ENCODE results near the gene ROBO4. TPM values are rescaled to one million over a fixed set of nuclear protein-coding genes. Genes with fewer than 3 reads are reported as not detected.

Gene ROBO4
- total RNA-seq = 5.1 and 6.3 TPM in 2 replicates

- Histone ChIP-seq H3K27me3 (ENCODE audit: control insufficient read depth, insufficient read depth, low read length) (no peaks in the 10 kb centered on the region), H3K36me3 (ENCODE audit: control insufficient read depth, insufficient read depth, low read length) (no peaks in the 10 kb centered on the region), H3K4me3 (ENCODE audit: low read depth, low read length) (no peak within 1 kb of the TSS)
- TF ChIP-seq, protein P1, sequence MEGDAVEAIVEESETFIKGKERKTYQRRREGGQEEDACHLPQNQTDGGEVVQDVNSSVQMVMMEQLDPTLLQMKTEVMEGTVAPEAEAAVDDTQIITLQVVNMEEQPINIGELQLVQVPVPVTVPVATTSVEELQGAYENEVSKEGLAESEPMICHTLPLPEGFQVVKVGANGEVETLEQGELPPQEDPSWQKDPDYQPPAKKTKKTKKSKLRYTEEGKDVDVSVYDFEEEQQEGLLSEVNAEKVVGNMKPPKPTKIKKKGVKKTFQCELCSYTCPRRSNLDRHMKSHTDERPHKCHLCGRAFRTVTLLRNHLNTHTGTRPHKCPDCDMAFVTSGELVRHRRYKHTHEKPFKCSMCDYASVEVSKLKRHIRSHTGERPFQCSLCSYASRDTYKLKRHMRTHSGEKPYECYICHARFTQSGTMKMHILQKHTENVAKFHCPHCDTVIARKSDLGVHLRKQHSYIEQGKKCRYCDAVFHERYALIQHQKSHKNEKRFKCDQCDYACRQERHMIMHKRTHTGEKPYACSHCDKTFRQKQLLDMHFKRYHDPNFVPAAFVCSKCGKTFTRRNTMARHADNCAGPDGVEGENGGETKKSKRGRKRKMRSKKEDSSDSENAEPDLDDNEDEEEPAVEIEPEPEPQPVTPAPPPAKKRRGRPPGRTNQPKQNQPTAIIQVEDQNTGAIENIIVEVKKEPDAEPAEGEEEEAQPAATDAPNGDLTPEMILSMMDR (IDR thresholded peaks at IDR 0.05; ENCODE audit: insufficient read depth, low read length, poor library complexity, severe bottlenecking) = peak; percentile 6
- no peak for DNase-seq (ENCODE audit: low read depth)
These were observed at the start of gene ROBO4 for GRCh38 chr11:124897674-124898262. Gene ROBO4, minus strand, starts transcription at chr11:124897865. Its CDS starts 70 bp downstream, at chr11:124897795.

- TF ChIP-seq, protein P1 (IDR thresholded peaks at IDR 0.05; ENCODE audit: insufficient read depth, low read length, poor library complexity, severe bottlenecking) = no peak
- DNase-seq (ENCODE audit: low read depth) = no peak
- H3K36me3 ChIP-seq (ENCODE audit: control insufficient read depth, insufficient read depth, low read length) = no peaks in the 10 kb centered on the region
- no peaks in the 10 kb centered on the region for H3K27me3 ChIP-seq (ENCODE audit: control insufficient read depth, insufficient read depth, low read length)
- no peak overlapping the region for H3K4me3 ChIP-seq (ENCODE audit: low read depth, low read length)
These were observed 49.1 kb upstream of the ROBO4 start for GRCh38 chr11:124946735-124947141.

DNA sequence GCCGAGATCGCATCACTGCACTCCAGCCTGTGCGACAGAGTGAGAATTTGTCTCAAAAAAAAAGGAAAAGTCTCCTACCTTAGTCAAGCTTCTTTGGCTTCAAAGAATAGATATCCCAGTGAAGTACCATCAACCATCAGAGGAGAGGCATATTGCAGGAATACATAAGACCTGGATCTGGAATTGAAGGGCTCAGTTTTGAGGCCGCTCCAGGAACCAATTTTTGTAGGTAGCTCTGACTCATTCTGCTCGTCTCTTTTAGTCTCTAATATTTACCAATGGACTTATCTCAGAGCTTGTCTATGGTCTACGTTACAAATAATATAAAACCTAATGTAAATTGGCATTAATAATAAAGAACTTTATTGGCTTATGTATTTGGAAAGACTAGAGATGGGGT lies 48.2 kb upstream of the ROBO4 start:
- TF ChIP-seq, protein P1 (IDR thresholded peaks at IDR 0.05; ENCODE audit: insufficient read depth, low read length, poor library complexity, severe bottlenecking) = no peak
- H3K4me3 ChIP-seq (ENCODE audit: low read depth, low read length) = no peak overlapping the region
- no peaks in the 10 kb centered on the region for H3K27me3 ChIP-seq (ENCODE audit: control insufficient read depth, insufficient read depth, low read length)
- no peak for DNase-seq (ENCODE audit: low read depth)
- H3K36me3 ChIP-seq (ENCODE audit: control insufficient read depth, insufficient read depth, low read length) = no peaks in the 10 kb centered on the region

DNA sequence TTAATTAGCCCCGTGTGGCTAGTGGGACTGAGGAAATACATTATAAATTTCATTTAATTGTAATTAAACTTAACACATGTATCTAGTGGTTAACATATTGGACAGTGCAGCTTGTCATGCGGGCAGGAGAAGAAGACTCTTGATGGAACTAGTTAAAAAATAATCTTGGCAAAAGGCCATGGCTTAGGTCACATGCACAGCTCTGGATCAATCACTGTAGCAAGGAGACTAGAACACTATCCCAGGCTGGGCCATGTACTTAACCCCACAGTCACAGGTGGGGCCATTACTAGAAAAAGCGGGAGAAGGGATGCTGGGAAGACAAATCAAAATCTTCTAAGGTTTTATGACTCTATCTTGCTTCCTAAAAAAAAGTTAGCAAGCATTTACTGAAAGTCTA lies 46.9 kb upstream of the ROBO4 start:
- H3K4me3 ChIP-seq (ENCODE audit: low read depth, low read length) = no peak overlapping the region
- no peak for DNase-seq (ENCODE audit: low read depth)
- TF ChIP-seq, protein P1 (IDR thresholded peaks at IDR 0.05; ENCODE audit: insufficient read depth, low read length, poor library complexity, severe bottlenecking) = no peak

GRCh38 chr11:124943741-124944140 lies 46.1 kb upstream of the ROBO4 start:
- Histone ChIP-seq H3K36me3 (ENCODE audit: control insufficient read depth, insufficient read depth, low read length) (no peaks in the 10 kb centered on the region), H3K27me3 (ENCODE audit: control insufficient read depth, insufficient read depth, low read length) (no peaks in the 10 kb centered on the region), H3K4me3 (ENCODE audit: low read depth, low read length) (no peak overlapping the region)
- TF ChIP-seq, protein P1 (IDR thresholded peaks at IDR 0.05; ENCODE audit: insufficient read depth, low read length, poor library complexity, severe bottlenecking) = no peak
- DNase-seq (ENCODE audit: low read depth) = no peak

More for the DNA sequence above, 46.9 kb upstream of the ROBO4 start:
- no peaks in the 10 kb centered on the region for H3K36me3 ChIP-seq (ENCODE audit: control insufficient read depth, insufficient read depth, low read length)
- H3K27me3 ChIP-seq (ENCODE audit: control insufficient read depth, insufficient read depth, low read length) = no peaks in the 10 kb centered on the region

DNA sequence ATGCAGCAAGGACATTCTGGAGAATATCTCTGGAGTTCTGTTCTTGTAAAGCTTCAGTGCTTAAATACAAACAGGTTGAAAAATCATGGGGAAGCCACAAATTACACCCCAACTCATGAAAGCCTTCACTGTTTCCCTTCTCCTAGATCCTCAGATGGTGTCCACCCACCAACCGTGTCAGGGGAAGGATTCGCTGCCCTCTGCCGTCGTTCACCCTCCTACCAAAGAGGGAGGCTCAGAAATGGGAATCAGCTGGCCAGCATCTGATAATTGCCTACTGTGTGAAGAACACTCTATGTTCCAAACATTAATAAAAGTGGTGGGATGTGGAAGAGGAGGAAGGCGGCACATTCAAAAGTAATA lies 45.6 kb upstream of the ROBO4 start:
- Histone ChIP-seq H3K4me3 (ENCODE audit: low read depth, low read length) (no peak overlapping the region), H3K36me3 (ENCODE audit: control insufficient read depth, insufficient read depth, low read length) (no peaks in the 10 kb centered on the region), H3K27me3 (ENCODE audit: control insufficient read depth, insufficient read depth, low read length) (no peaks in the 10 kb centered on the region)
- DNase-seq (ENCODE audit: low read depth) = no peak
- TF ChIP-seq, protein P1 (IDR thresholded peaks at IDR 0.05; ENCODE audit: insufficient read depth, low read length, poor library complexity, severe bottlenecking) = no peak
